SK-N-MC (cell line): ENCODE results near the gene RAET1E.
"Not testable (repeated sequence)": the region's sequence is repeated elsewhere in the genome, so short reads cannot be mapped to it uniquely, and the experiment has no call there.

ENCODE experiments used
- DNase-seq: peaks from one replicate; pipeline ENCODE4 v3.0.0-alpha.2; 2011; ENCODE audit warnings: low read depth, low spot score
- H3K27ac ChIP-seq: fragments of 200-600 bp; sonication (generic); 2 replicates; pipeline ENCODE4 v1.5.1; 2016; ENCODE audit warnings: mixed run types
- H3K36me3 ChIP-seq: fragments of 200-600 bp; sonication (generic); 2 replicates; pipeline ENCODE4 v1.6.1; 2017; ENCODE audit warnings: antibody characterized with exemption, low read length, mixed read lengths; ENCODE audit not compliant: insufficient read depth
- H3K4me3 ChIP-seq: fragments of 200-600 bp; sonication (generic); 2 replicates; pipeline ENCODE4 v1.5.1; 2016
- H3K9ac ChIP-seq: fragments of 200-600 bp; sonication (generic); 2 replicates; pipeline ENCODE4 v1.8.0; 2017; ENCODE audit warnings: mixed run types, mixed read lengths; ENCODE audit not compliant: insufficient read length
- H3K9me3 ChIP-seq: fragments of 200-600 bp; sonication (generic); 2 replicates; pipeline ENCODE4 v1.6.1; 2017; ENCODE audit warnings: low read depth, mild to moderate bottlenecking, antibody characterized with exemption, low read length, moderate library complexity, mixed read lengths
- EZH2 ChIP-seq: fragments of 200-600 bp; sonication (generic); IDR thresholded peaks from one replicate; pipeline ENCODE4 v1.6.1; 2017; ENCODE audit warnings: antibody characterized with exemption
- FOXP2 ChIP-seq: optimal IDR thresholded peaks from 2 replicates; pipeline ENCODE3; 2011; ENCODE audit warnings: mild to moderate bottlenecking, moderate library complexity; ENCODE audit not compliant: insufficient read depth; ENCODE audit errors: extremely low read length, control extremely low read depth
- POLR2AphosphoS5 ChIP-seq: IDR thresholded peaks from 2 replicates; pipeline ENCODE4 v1.6.1; 2012; ENCODE audit warnings: mild to moderate bottlenecking, low read depth, low read length, borderline replicate concordance

RAET1E gene

GRCh38 chr6:149872233-149872632 is 25.7 kb downstream of the RAET1E start:
- Histone ChIP-seq H3K9me3 (peaks cover 4% of the 10 kb centered on the region; the same call in 1 of the 2 replicates), H3K27ac (no peak overlapping the region), H3K9ac (no peak overlapping the region), H3K4me3 (no peak overlapping the region), H3K36me3 (no peaks in the 10 kb centered on the region)
- DNase-seq, result no peak
- TF ChIP-seq EZH2, result no peak
- no peak for TF ChIP-seq FOXP2
- no peak for TF ChIP-seq POLR2AphosphoS5

GRCh38 chr6:149871182-149871581 is 26.7 kb downstream of the RAET1E start:
- no peak for DNase-seq
- H3K9me3 ChIP-seq, result peaks cover 4% of the 10 kb centered on the region; the same call in 1 of the 2 replicates
- H3K4me3 ChIP-seq, result no peak overlapping the region
- no peak overlapping the region for H3K9ac ChIP-seq
- no peak overlapping the region for H3K27ac ChIP-seq
- H3K36me3 ChIP-seq, result no peaks in the 10 kb centered on the region
- no peak for TF ChIP-seq EZH2
- TF ChIP-seq FOXP2, result no peak
- TF ChIP-seq POLR2AphosphoS5, result no peak

- no peak for TF ChIP-seq POLR2AphosphoS5
- no peak for TF ChIP-seq FOXP2
- TF ChIP-seq EZH2, result no peak
- peaks cover 4% of the 10 kb centered on the region; the same call in 1 of the 2 replicates for H3K9me3 ChIP-seq
- DNase-seq, result no peak
- H3K4me3 ChIP-seq, result no peak overlapping the region
- H3K27ac ChIP-seq, result no peak overlapping the region
- H3K36me3 ChIP-seq, result no peaks in the 10 kb centered on the region
- no peak overlapping the region for H3K9ac ChIP-seq
These were observed 28.5 kb downstream of the RAET1E start for GRCh38 chr6:149869275-149869892.

GRCh38 chr6:149867876-149868640 is 29.9 kb downstream of the RAET1E start:
- peak; percentile 13 for TF ChIP-seq FOXP2
- no peak for TF ChIP-seq POLR2AphosphoS5
- TF ChIP-seq EZH2, result no peak
- no peak overlapping the region for H3K9ac ChIP-seq
- DNase-seq, result no peak
- no peak overlapping the region for H3K4me3 ChIP-seq
- peaks cover 4% of the 10 kb centered on the region; the same call in 1 of the 2 replicates for H3K9me3 ChIP-seq
- no peaks in the 10 kb centered on the region for H3K36me3 ChIP-seq
- H3K27ac ChIP-seq, result no peak overlapping the region

GRCh38 chr6:149864578-149865535 is 33.1 kb downstream of the RAET1E start:
- H3K27ac ChIP-seq, result no peak overlapping the region
- H3K9ac ChIP-seq, result peak overlapping the region; percentile 56
- H3K4me3 ChIP-seq, result peak overlapping the region; percentile 95
- no peaks in the 10 kb centered on the region for H3K9me3 ChIP-seq
- TF ChIP-seq POLR2AphosphoS5, result no peak
- TF ChIP-seq EZH2, result no peak
- DNase-seq, result no peak
- H3K36me3 ChIP-seq, result no peaks in the 10 kb centered on the region

- Histone ChIP-seq H3K9me3 (no peaks in the 10 kb centered on the region), H3K9ac (peak within 1 kb of the TSS; percentile 56), H3K27ac (no peak within 1 kb of the TSS), H3K4me3 (peak within 1 kb of the TSS; percentile 95), H3K36me3 (no peaks in the 10 kb centered on the region)
- DNase-seq, result no peak
- TF ChIP-seq EZH2, result no peak
- TF ChIP-seq FOXP2, result peak; percentile 43
- peak; percentile 68; the same call in 1 of the 2 replicates for TF ChIP-seq POLR2AphosphoS5
These were observed 34.0 kb downstream of the RAET1E start, which contains the start of gene LRP11 for GRCh38 chr6:149863698-149864577. LRP11 (minus strand) TSS chr6:149864359; CDS start chr6:149864020, 339 bp downstream.

GRCh38 chr6:149862922-149863697 is 34.8 kb downstream of the RAET1E start:
- Histone ChIP-seq H3K36me3 (no peaks in the 10 kb centered on the region), H3K4me3 (peak overlapping the region; percentile 95), H3K9ac (peak overlapping the region; percentile 52), H3K9me3 (no peaks in the 10 kb centered on the region), H3K27ac (no peak overlapping the region)
- no peak for DNase-seq
- TF ChIP-seq FOXP2, result no peak
- no peak for TF ChIP-seq EZH2
- no peak for TF ChIP-seq POLR2AphosphoS5

GRCh38 chr6:149862424-149862738 is 35.5 kb downstream of the RAET1E start:
- not testable (repeated sequence) for H3K9me3 ChIP-seq, H3K9ac ChIP-seq, H3K27ac ChIP-seq, H3K36me3 ChIP-seq, DNase-seq
- peak overlapping the region; percentile 95; the same call in 1 of the 2 replicates for H3K4me3 ChIP-seq
